RWPE2 (cell line): ENCODE results near the gene TMEM270.
"Not testable (repeated sequence)": the region's sequence is repeated elsewhere in the genome, so short reads cannot be mapped to it uniquely, and the experiment has no call there.

ENCODE experiments used
- ATAC-seq: fragments of 200-7000 bp; cut with Tn5 transposase; 3 replicates; pipeline ENCODE4 v1.9.1; 2021; ENCODE audit warnings: low read depth
- DNase-seq: peaks from one replicate; pipeline ENCODE4 v3.0.0-alpha.2; 2020; ENCODE audit warnings: low spot score
- H3K27ac ChIP-seq: fragments of 450-650 bp; 2 replicates; pipeline ENCODE4 v1.5.1; 2017; ENCODE audit warnings: mild to moderate bottlenecking; ENCODE audit not compliant: poor library complexity, severe bottlenecking
- H3K27me3 ChIP-seq: fragments of 250-450 bp; sonication (Bioruptor Pico); 2 replicates; pipeline ENCODE4 v1.5.1; 2021; ENCODE audit warnings: mild to moderate bottlenecking, moderate library complexity; ENCODE audit not compliant: insufficient read depth, poor library complexity, severe bottlenecking
- H3K36me3 ChIP-seq: fragments of 250-450 bp; sonication (Bioruptor Pico); 2 replicates; pipeline ENCODE4 v1.5.1; 2020; ENCODE audit warnings: low read depth, mild to moderate bottlenecking, moderate library complexity
- H3K4me1 ChIP-seq: fragments of 250-450 bp; sonication (Bioruptor Pico); 2 replicates; pipeline ENCODE4 v1.5.1; 2021; ENCODE audit warnings: mild to moderate bottlenecking, moderate library complexity; ENCODE audit not compliant: insufficient read depth, poor library complexity, severe bottlenecking
- H3K4me3 ChIP-seq: fragments of 250-450 bp; sonication (Bioruptor Pico); 2 replicates; pipeline ENCODE4 v1.5.1; 2021; ENCODE audit warnings: mild to moderate bottlenecking, moderate library complexity; ENCODE audit not compliant: severe bottlenecking
- H3K9me3 ChIP-seq: fragments of 250-450 bp; sonication (Bioruptor Pico); 2 replicates; pipeline ENCODE4 v1.5.1; 2021; ENCODE audit warnings: mild to moderate bottlenecking, moderate library complexity; ENCODE audit not compliant: severe bottlenecking
- CTCF ChIP-seq: fragments of 450-650 bp; IDR thresholded peaks from one replicate; pipeline ENCODE4 v1.5.1; 2017; ENCODE audit warnings: mild to moderate bottlenecking, moderate library complexity; ENCODE audit not compliant: poor library complexity, severe bottlenecking

TMEM270 gene

DNA sequence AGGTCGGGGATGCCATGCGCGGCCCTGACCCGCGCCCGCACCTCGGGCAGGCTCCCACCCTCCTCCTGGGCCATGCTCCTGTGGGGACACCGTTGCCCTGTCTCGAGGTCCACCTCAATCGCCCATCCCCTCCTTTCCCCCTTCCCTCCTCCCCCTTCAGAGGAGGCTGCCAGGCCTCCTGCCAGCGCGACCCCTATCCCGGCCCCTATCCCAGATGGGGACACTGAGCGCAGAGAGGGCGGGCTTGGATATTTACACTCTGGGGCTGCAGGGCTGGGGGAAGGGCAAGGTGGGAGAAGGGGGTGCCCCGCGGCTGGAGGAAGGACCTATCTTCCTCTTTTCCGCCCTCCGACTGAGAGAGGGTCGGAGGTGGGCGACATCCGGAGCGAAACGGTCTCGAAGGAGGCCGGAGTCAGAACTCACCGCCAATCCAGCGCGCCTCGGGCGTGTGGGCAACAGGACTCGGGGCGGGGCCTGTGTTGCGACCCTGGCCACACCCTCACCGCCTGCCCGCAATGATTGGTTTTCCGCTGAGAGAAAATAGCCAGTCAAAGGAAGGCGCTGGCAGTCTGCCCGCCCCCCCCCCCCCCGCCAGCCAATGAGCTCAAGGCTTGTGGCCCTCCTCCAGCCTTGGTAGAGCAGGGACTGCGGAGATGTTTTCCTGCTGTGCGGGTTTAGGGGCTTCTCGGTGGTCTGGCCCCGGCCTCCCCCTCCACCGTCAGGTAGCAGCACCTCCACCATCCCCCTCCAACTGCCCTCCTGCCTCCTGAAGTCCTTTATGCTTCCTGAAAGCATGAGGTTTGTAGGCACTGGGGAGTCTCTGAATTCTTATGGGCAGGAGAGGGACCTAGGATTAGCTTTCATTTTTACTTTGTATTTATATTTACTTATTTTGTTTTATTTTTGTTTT, 18.6 kb upstream of the TMEM270 start, which contains the start of gene METTL27:
Gene METTL27, minus strand, starts transcription at position 450 of the 910 bp plus-strand sequence. Its CDS starts 376 bp downstream, at position 74.
- H3K4me3 ChIP-seq = peak within 1 kb of the TSS; percentile 38
- no peaks in the 10 kb centered on the region for H3K36me3 ChIP-seq
- TF ChIP-seq CTCF = no peak
- H3K27me3 ChIP-seq = no peaks in the 10 kb centered on the region
- H3K27ac ChIP-seq = peak within 1 kb of the TSS; percentile 55
- no peaks in the 10 kb centered on the region for H3K9me3 ChIP-seq
- peak; percentile 85 for ATAC-seq
- DNase-seq = peak; percentile 94
- H3K4me1 ChIP-seq = peaks cover 16% of the 10 kb centered on the region

DNA sequence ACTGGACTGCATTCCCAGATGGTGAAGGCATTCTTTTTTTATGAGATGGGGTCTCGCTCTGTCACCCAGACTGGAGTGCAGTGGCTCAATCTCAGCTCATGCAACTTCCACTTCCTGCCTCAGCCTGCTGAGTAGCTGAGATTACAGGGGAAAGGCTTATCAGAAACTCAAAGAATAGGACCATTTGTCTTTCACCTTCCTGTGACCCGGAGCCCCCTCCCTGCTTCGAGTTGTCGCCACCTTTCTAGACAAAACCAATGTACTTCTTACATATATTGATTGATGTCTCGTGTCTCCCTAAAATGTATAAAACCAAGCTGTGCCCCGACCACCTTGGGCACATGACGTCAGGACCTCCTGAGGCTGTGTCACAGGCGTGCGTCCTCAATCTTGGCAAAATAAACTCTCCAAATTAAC, 16.8 kb upstream of the TMEM270 start:
- H3K27me3 ChIP-seq = no peaks in the 10 kb centered on the region
- H3K36me3 ChIP-seq = no peaks in the 10 kb centered on the region
- no peak overlapping the region for H3K4me3 ChIP-seq
- H3K9me3 ChIP-seq = no peaks in the 10 kb centered on the region
- H3K27ac ChIP-seq = no peak overlapping the region
- ATAC-seq (no peak), DNase-seq (no peak)
- H3K4me1 ChIP-seq = peaks cover 10% of the 10 kb centered on the region
- TF ChIP-seq CTCF = no peak

DNA sequence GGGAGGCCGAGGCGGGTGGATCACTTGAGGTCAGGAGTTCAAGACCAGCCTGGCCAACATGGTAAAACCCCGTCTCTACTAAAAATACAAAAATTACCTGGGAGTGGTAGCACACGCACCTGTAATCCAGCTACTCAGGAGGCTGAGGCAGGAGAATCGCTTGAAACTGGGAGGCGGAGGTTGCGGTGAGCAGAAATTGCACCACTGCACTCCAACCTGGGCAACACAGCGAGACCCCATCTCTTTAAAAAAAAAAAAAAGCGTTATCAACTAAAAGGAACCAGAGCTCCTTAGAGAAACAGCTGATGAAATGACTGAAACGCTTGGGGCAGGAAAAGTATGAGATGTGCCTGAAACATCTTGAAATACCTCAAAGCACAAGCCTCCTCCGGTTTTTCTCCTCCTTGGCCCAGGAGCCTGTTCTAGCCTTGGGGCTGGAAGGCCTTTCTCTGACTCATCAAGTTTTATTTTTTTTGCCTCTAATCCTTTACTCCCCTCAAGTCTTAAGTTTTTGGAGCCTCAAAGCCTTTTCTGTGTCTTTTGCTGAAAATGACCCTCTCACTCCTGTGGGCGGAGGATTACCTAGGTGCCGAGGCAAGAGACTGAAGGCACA, 16.0 kb upstream of the TMEM270 start:
- DNase-seq = no peak

DNA sequence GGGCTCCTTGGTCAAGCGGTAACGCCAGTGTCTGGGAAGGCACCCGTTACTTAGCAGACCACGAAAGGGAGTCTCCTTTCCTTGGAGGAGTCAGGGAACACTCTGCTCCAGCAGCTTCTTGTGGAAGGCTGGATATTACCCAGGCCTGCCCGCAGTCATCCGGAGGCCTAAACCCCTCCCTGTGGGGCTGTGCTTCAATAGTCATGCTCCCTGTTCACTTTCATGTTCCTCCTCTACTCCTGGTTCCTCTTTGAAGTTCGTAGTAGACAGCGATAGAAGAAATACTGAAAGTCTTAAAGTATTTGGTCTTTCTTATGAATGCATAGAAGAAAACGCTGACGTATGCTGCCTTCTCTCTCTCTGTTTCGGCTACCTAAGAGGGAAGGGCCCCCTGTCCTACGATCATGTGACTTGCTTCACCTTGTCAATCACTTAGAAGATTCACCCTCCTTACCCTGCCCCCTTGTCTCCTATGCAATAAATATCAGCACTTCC, 15.2 kb upstream of the TMEM270 start:
- peak overlapping the region; percentile 25 for H3K27ac ChIP-seq
- not testable (repeated sequence) for H3K4me3 ChIP-seq, DNase-seq, H3K36me3 ChIP-seq, H3K9me3 ChIP-seq, ATAC-seq, H3K27me3 ChIP-seq
- H3K4me1 ChIP-seq = peaks cover 22% of the 10 kb centered on the region

More for the DNA sequence above, 16.0 kb upstream of the TMEM270 start:
- Histone ChIP-seq H3K27me3 (no peaks in the 10 kb centered on the region), H3K9me3 (no peaks in the 10 kb centered on the region), H3K4me3 (no peak overlapping the region), H3K27ac (peak overlapping the region; percentile 25), H3K36me3 (no peaks in the 10 kb centered on the region), H3K4me1 (peaks cover 16% of the 10 kb centered on the region)
- no peak for TF ChIP-seq CTCF
- peak; percentile 22; the same call in 1 of the 3 replicates for ATAC-seq

DNA sequence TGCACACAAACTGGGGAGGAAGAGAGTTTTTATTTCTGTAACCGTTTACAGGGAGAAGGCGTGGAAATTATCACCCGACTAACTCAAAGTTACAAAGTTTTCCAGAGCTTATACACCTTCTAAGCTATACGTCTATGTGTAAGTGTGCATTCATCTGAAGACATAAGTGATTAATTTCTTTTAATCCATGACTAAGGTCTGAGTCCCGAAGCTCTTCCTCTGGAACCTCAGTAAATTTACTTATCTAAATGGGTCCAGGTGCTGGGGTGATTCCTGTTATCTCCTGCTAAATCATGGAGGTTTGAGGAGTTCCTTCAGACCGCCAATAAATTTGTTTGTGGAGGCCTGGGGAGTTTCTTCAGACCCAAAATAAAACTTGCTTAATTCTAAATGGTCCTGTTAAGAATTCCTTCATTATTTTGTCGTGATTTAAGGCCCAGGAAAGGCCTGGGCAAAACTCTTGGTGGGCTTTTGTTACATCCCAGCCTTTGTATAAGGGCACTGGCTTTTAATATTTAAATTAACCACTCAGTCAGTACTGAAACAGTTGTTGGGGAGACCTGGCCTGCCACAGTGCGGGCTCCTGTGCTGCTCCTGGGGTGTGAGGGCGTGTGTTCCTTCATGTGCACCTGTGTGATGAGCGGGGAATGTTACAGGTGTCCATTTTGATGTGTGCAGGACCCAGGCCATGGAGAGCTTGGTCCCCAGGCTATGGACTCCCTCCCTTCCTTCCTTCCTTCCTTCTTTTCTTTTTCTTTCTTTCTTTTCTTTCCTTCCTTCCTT, 12.8 kb upstream of the TMEM270 start:
- DNase-seq (no peak), ATAC-seq (no peak)
- no peak overlapping the region for H3K4me3 ChIP-seq
- H3K9me3 ChIP-seq = no peaks in the 10 kb centered on the region
- no peak for TF ChIP-seq CTCF
- H3K27ac ChIP-seq = peak overlapping the region; percentile 35
- no peaks in the 10 kb centered on the region for H3K27me3 ChIP-seq
- H3K36me3 ChIP-seq = no peaks in the 10 kb centered on the region
- peaks cover 33% of the 10 kb centered on the region for H3K4me1 ChIP-seq
